T-cell (primary cell): ENCODE measurements around the gene ZBTB48. TPM values are rescaled to one million over a fixed set of nuclear protein-coding genes. Genes with fewer than 3 reads are reported as not detected.
"Not testable (repeated sequence)": the region's sequence is repeated elsewhere in the genome, so short reads cannot be mapped to it uniquely, and the experiment has no call there.

Experiments used
- ATAC-seq, 4 experiments: fragments of 200-7000 bp in 3 of 4; fragments of 150-1000 bp in 1 of 4; cut with Tn5 transposase; replicated peaks in 1 of 4; 1 replicate in 3 of 4; 2 replicates in 1 of 4; pipeline ENCODE4 v1.10.0; 2021; ENCODE audit warnings: moderate library complexity in 3 of 4, mild to moderate bottlenecking in 2 of 4, moderate number of reproducible peaks in 1 of 4
- CTCF ChIA-PET, 2 donors: fragments of 300-600 bp; sonication (Branson Sonifier 250); formaldehyde crosslinking; loops; one replicate each; lab custom pipeline; 2022; ENCODE audit warnings: antibody characterized with exemption in 2 of 2; lab: Charles Lee
- POLR2A ChIA-PET, 2 donors: fragments of 300-600 bp; sonication (Branson Sonifier 250); formaldehyde crosslinking; loops; one replicate each; lab custom pipeline; 2022; ENCODE audit warnings: antibody characterized with exemption in 2 of 2; lab: Charles Lee
- DNase-seq, 35 experiments: peaks; one replicate each; pipeline versions ENCODE4 v3.0.0 to v3.0.0-alpha.2; 2013 to 2023
- H3K27ac ChIP-seq: one replicate; pipeline ENCODE4 v1.5.1; 2013; ENCODE audit warnings: low read length
- H3K27me3 ChIP-seq, 2 experiments: replicated peaks in 1 of 2; 1 replicate in 1 of 2; 2 replicates in 1 of 2; pipeline versions ENCODE4 v1.6.1 to v1.7.0; 2013; ENCODE audit warnings: low read length in 1 of 2, mixed read lengths in 1 of 2; ENCODE audit not compliant: control insufficient read depth in 2 of 2, insufficient read depth in 2 of 2; ENCODE audit errors: extremely low read depth in 1 of 2
- H3K36me3 ChIP-seq, 2 donors: 1 replicate in 1 of 2; 2 replicates in 1 of 2; pipeline versions ENCODE4 v1.6.1 to v1.7.0; 2013; ENCODE audit warnings: low read length in 1 of 2; ENCODE audit not compliant: control insufficient read depth in 2 of 2, insufficient read depth in 1 of 2; ENCODE audit errors: extremely low read depth in 1 of 2
- H3K4me1 ChIP-seq, 2 experiments: 1 replicate in 1 of 2; 2 replicates in 1 of 2; pipeline versions ENCODE4 v1.6.1 to v1.7.0; 2013; ENCODE audit warnings: low read length in 2 of 2, mixed read lengths in 1 of 2; ENCODE audit not compliant: insufficient read depth in 2 of 2, control insufficient read depth in 1 of 2; ENCODE audit errors: extremely low read depth in 1 of 2
- H3K4me3 ChIP-seq, 2 donors: 1 replicate in 1 of 2; 2 replicates in 1 of 2; pipeline versions ENCODE4 v1.5.1 to v1.7.0; 2013; ENCODE audit warnings: mild to moderate bottlenecking in 2 of 2, low read length in 1 of 2, moderate library complexity in 1 of 2; ENCODE audit not compliant: control insufficient read depth in 1 of 2; ENCODE audit errors: extremely low read depth in 1 of 2
- H3K9me3 ChIP-seq: 2 replicates; pipeline ENCODE4 v1.7.0; 2013
- H3K27ac Mint-ChIP-seq, 2 donors: one replicate each; pipeline ENCODE4 v1.8.0; 2020 to 2021; ENCODE audit warnings: mild to moderate bottlenecking in 2 of 2, mixed read lengths in 2 of 2
- H3K27me3 Mint-ChIP-seq, 2 donors: one replicate each; pipeline ENCODE4 v1.8.0; 2021 to 2022; ENCODE audit warnings: mixed read lengths in 2 of 2
- H3K36me3 Mint-ChIP-seq: one replicate; pipeline ENCODE4 v1.8.0; 2021; ENCODE audit warnings: mixed read lengths
- H3K4me1 Mint-ChIP-seq, 3 donors: one replicate each; pipeline ENCODE4 v1.8.0; 2020 to 2022; ENCODE audit warnings: mixed read lengths in 3 of 3, mild to moderate bottlenecking in 1 of 3
- H3K4me3 Mint-ChIP-seq, 3 donors: one replicate each; pipeline ENCODE4 v1.8.0; 2020 to 2022; ENCODE audit warnings: mild to moderate bottlenecking in 3 of 3, mixed read lengths in 3 of 3, moderate library complexity in 3 of 3
- H3K9me3 Mint-ChIP-seq, 3 donors: one replicate each; pipeline ENCODE4 v1.8.0; 2020 to 2022; ENCODE audit warnings: mixed read lengths in 3 of 3
- WGBS: methylation state at CpG from one replicate; pipeline ENCODE4 v1.1.5; 2013; ENCODE audit warnings: missing lambda C conversion rate; ENCODE audit not compliant: insufficient coverage; 5-methylcytosine and 5-hydroxymethylcytosine counted together
- total RNA-seq, 35 experiments: library from RNA in 6 of 35; stranded (reverse) in 6 of 35; fragments of 120-200 nt in 1 of 35; gene quantifications; one replicate each; pipeline versions ENCODE4 v1.2.1 to v1.2.4 and lab custom pipeline; 2013 to 2026

The ZBTB48 gene
- total RNA-seq, 5 donors from 2014 or later (not counting 1 experiment from before 2014, with no cell fraction given) = 42.2 to 82.3 (median 70.3) TPM

GRCh38 chr1:6554031-6554906, 25.5 kb upstream of the ZBTB48 start, which contains the start of gene NOL9:
Gene NOL9 (minus strand): TSS chr1:6554513. CDS start chr1:6554502, 11 bp downstream.
- peaks cover 6% of the 10 kb centered on the region for H3K36me3 Mint-ChIP-seq
- H3K4me1 ChIP-seq = peaks cover 8 to 29% of the 10 kb centered on the region in 2 experiments
- no peaks in the 10 kb centered on the region for H3K9me3 ChIP-seq
- H3K27ac Mint-ChIP-seq = peak within 1 kb of the TSS; percentile 49 to 76
- peak within 1 kb of the TSS; percentile 14 for H3K27ac ChIP-seq
- peak; percentile 86 to 97 (median 93) for DNase-seq
- ChIA-PET CTCF (interaction anchor here (0.7 to 1.0 kb wide), 4 partner anchors 46 to 319 kb away, joined by 3 to 5 read pairs (median 4); partner anchors contain the start of gene ICMT (in 1 of the 2)), POLR2A (interaction anchor here (0.7 to 1.5 kb wide), 2 partner anchors 26 to 73 kb away, joined by 3 read pairs; partner anchors contain the start of gene ZBTB48 (in 1 of the 2))
- 2% methylated on average over 87 of the region's 87 CpGs for WGBS
- H3K9me3 Mint-ChIP-seq = no peaks in the 10 kb centered on the region
- H3K4me1 Mint-ChIP-seq = peaks cover 5 to 22% (median 19%) of the 10 kb centered on the region in 3 donors
- H3K4me3 Mint-ChIP-seq = peak within 1 kb of the TSS; percentile 73 to 75 (median 73)
- H3K27me3 ChIP-seq = no peaks in the 10 kb centered on the region
- H3K36me3 ChIP-seq = peaks cover 0 to 15% of the 10 kb centered on the region in 2 donors
- peak within 1 kb of the TSS; percentile 92 to 93 for H3K4me3 ChIP-seq
- peak; percentile 98 to 99 (median 98) for ATAC-seq
- H3K27me3 Mint-ChIP-seq = no peaks in the 10 kb centered on the region

- no peaks in the 10 kb centered on the region for H3K36me3 Mint-ChIP-seq
- peaks cover 8 to 29% of the 10 kb centered on the region in 2 experiments for H3K4me1 ChIP-seq
- ATAC-seq (no peak), DNase-seq (peak in 2 of 35 experiments; percentile 4 to 10)
- H3K27ac ChIP-seq = no peak within 1 kb of the TSS
- H3K9me3 ChIP-seq = no peaks in the 10 kb centered on the region
- no peaks in the 10 kb centered on the region for H3K27me3 ChIP-seq
- H3K4me3 ChIP-seq = peak within 1 kb of the TSS; percentile 92 to 93
- ChIA-PET POLR2A (interaction anchor here in 1 of 2 donors (0.7 kb wide), 1 partner anchor 72 kb away, joined by 3 read pairs; no protein-coding TSS in a partner anchor), CTCF (interaction anchor here (0.5 to 1.0 kb wide), 5 partner anchors 25 to 319 kb away, joined by 3 to 5 read pairs (median 3); partner anchors contain the start of gene ICMT (in 1 of the 2))
- WGBS = 92% methylated on average over 18 of the region's 19 CpGs
- no peaks in the 10 kb centered on the region for H3K9me3 Mint-ChIP-seq
- H3K36me3 ChIP-seq = peaks cover 0 to 9% of the 10 kb centered on the region in 2 donors
- H3K4me3 Mint-ChIP-seq = peak within 1 kb of the TSS; percentile 73 to 75 (median 73)
- H3K27me3 Mint-ChIP-seq = no peaks in the 10 kb centered on the region
- peak within 1 kb of the TSS; percentile 49 to 76 for H3K27ac Mint-ChIP-seq
- peaks cover 5 to 22% (median 19%) of the 10 kb centered on the region in 3 donors for H3K4me1 Mint-ChIP-seq
These were observed 24.7 kb upstream of the ZBTB48 start, which contains the start of gene TAS1R1 for GRCh38 chr1:6554907-6555778. Gene TAS1R1 (plus strand): TSS chr1:6555307. CDS start chr1:6555374, 67 bp downstream.

GRCh38 chr1:6557597-6557996, 22.2 kb upstream of the ZBTB48 start:
- Histone ChIP-seq H3K4me3 (no peak overlapping the region), H3K27ac (no peak overlapping the region), H3K27me3 (peaks cover 0 to 9% of the 10 kb centered on the region in 2 experiments), H3K9me3 (no peaks in the 10 kb centered on the region), H3K4me1 (peaks cover 8 to 22% of the 10 kb centered on the region in 2 experiments), H3K36me3 (no peaks in the 10 kb centered on the region)
- no peak for ATAC-seq
- WGBS = no CpG with 5 or more reads among the region's 1 CpG
- ChIA-PET POLR2A (interaction anchor here in 1 of 2 donors (0.6 kb wide), 1 partner anchor 243 kb away, joined by 3 read pairs; no protein-coding TSS in a partner anchor), CTCF (interaction anchor here in 1 of 2 donors (0.8 kb wide), 1 partner anchor 67 kb away, joined by 5 read pairs; the partner anchor contains the start of gene THAP3)
- no peak for DNase-seq
- no peaks in the 10 kb centered on the region for H3K36me3 Mint-ChIP-seq
- peaks cover 5 to 16% (median 14%) of the 10 kb centered on the region in 3 donors for H3K4me1 Mint-ChIP-seq
- no peaks in the 10 kb centered on the region for H3K9me3 Mint-ChIP-seq
- peaks cover 0 to 2% of the 10 kb centered on the region in 2 donors for H3K27me3 Mint-ChIP-seq
- H3K27ac Mint-ChIP-seq = no peak overlapping the region
- no peak overlapping the region for H3K4me3 Mint-ChIP-seq

GRCh38 chr1:6559161-6559560, 20.6 kb upstream of the ZBTB48 start:
- H3K4me1 Mint-ChIP-seq, H3K27ac Mint-ChIP-seq, H3K9me3 ChIP-seq, DNase-seq, H3K36me3 ChIP-seq, H3K36me3 Mint-ChIP-seq, H3K4me3 Mint-ChIP-seq, CTCF ChIA-PET, H3K27me3 Mint-ChIP-seq, H3K9me3 Mint-ChIP-seq, H3K4me3 ChIP-seq, ATAC-seq, H3K4me1 ChIP-seq, H3K27me3 ChIP-seq, H3K27ac ChIP-seq: not testable (repeated sequence)
- WGBS = no CpG with 5 or more reads among the region's 11 CpGs
- POLR2A ChIA-PET = interaction anchor here in 1 of 2 donors (1.1 kb wide), 1 partner anchor 23 kb away, joined by 7 read pairs; no protein-coding TSS in a partner anchor

- POLR2A ChIA-PET = interaction anchor here in 1 of 2 donors (1.1 kb wide), 1 partner anchor 21 kb away, joined by 7 read pairs; no protein-coding TSS in a partner anchor
- no peaks in the 10 kb centered on the region for H3K9me3 ChIP-seq
- ATAC-seq (no peak), DNase-seq (no peak)
- H3K27ac ChIP-seq = no peak overlapping the region
- H3K36me3 Mint-ChIP-seq = no peaks in the 10 kb centered on the region
- peaks cover 0 to 11% of the 10 kb centered on the region in 2 experiments for H3K27me3 ChIP-seq
- WGBS = 58% methylated on average over 4 of the region's 9 CpGs
- no peak overlapping the region for H3K27ac Mint-ChIP-seq
- H3K27me3 Mint-ChIP-seq = peaks cover 0 to 2% of the 10 kb centered on the region in 2 donors
- no peak overlapping the region for H3K4me3 ChIP-seq
- no peaks in the 10 kb centered on the region for H3K9me3 Mint-ChIP-seq
- CTCF ChIA-PET = no interaction called here
- no peaks in the 10 kb centered on the region for H3K36me3 ChIP-seq
- peaks cover 0 to 3% (median 3%) of the 10 kb centered on the region in 3 donors for H3K4me1 Mint-ChIP-seq
- no peaks in the 10 kb centered on the region for H3K4me1 ChIP-seq
- no peak overlapping the region for H3K4me3 Mint-ChIP-seq
These were observed 19.5 kb upstream of the ZBTB48 start for GRCh38 chr1:6560267-6560666.
